ENCODE results near the gene MED22.
"Not testable (repeated sequence)": the region's sequence is repeated elsewhere in the genome, so short reads cannot be mapped to it uniquely, and the experiment has no call there.

Gene MED22

DNA sequence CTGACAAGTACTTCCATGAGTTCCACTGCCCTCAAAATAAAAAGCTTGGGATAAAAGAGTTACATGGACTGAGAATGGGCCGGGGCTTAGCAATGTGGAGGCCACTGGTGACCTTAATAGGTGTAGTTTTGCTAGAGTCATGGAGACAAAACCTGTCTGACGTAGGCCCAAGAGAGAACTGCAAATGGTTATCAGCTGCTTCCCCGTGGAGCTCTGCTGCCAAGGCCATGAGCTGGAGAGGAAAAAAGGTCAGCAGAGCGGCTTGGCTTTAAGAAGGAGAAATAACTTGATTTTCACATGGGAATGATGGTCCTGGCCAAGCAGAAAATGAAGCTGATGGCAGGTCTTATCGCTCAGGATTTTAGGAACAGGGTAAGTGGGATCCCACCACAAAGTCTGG lies 8.3 kb downstream of the MED22 start:
- DNase-seq (ENCODE audit: extremely low read depth in 1 of 2, low read depth in 1 of 2), result no peak

DNA sequence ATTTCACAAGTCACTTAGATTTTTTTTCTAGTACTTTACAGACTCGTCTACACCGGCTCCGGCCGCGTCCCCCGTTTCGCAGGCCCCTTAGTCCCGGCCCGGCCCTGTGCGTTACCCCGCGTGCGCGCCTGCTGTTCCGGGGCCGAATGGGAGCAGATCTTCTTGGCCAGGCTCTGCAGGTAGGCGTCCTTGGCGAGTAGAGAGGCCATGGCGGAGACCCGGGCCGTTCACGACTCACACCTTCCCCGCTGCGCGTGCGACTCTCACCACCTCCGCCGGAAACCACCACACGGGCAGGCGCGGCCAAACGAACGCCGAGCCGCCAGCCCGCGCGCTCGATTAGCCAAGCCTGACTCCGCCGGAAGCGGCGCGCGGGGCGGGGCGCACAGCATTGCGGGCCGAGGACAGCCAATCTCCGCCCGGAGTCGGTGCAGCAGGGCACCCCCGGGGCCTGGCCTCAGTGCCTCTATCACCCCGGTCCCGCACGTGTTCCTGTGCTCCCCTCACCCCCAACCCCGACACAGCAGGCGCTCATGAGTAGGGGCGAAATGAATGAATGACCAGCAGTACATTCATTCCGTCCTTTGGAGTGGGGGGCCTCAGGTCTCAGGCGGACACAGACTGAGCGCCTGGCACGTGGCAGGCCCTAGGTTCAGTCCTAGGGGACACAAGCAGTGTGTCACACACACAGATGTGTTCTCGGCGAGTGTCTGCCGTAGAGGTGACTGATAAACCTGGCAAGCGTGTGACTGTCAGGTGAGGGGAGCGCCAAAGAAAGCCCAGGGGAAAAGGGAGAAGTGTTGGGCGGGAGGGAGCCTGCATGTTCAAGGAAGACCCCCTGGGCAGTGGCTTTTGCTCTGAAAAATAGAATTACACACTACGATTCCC lies 11.8 kb downstream of the MED22 start, which contains the start of gene SURF6:
Gene SURF6 (minus strand): TSS at position 265 of the 888 bp plus-strand sequence. CDS start 56 bp downstream, at position 209.
- DNase-seq (ENCODE audit: extremely low read depth in 1 of 2, low read depth in 1 of 2), result peak; percentile 80 to 89

DNA sequence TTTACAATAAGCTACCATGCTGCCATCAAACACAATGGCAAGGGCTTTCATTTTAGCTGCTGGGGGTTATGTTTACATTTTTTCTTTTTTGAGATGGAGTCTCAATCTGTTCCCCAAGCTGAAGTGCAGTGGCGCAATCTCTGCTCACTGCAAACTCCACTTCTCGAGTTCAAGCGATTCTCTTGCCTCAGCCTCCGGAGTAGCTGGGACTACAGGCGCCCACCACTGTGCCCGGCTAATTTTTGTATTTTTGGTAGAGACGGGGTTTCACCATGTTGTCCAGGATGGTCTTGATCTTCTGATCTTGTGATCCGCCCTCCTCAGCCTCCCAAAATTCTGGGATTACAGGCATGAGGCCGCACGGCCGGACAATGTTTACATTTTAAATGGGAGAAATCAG lies 13.0 kb downstream of the MED22 start:
- not testable (repeated sequence) for DNase-seq (ENCODE audit: extremely low read depth in 1 of 2, low read depth in 1 of 2)

DNA sequence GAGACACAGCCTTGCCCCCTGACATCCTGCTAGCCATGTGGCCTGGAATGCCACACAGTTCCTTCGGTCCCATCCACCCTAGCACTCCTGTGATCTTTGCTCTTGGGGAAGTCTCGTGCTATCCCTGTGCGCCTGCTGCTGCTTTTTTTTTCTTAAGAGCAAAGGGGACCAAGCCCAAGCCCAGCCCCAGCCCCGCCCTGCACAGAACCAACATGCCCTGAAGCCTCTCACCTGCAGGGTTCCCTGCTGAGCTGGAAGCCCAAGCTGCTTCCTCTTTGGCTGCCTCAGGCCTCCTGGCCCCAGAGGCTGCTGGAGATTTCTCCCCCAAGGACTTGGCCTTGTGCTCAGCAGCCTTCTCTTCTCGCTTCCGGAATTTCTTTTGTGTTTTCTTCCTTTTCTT lies 13.8 kb downstream of the MED22 start:
- no peak for DNase-seq (ENCODE audit: extremely low read depth in 1 of 2, low read depth in 1 of 2)

DNA sequence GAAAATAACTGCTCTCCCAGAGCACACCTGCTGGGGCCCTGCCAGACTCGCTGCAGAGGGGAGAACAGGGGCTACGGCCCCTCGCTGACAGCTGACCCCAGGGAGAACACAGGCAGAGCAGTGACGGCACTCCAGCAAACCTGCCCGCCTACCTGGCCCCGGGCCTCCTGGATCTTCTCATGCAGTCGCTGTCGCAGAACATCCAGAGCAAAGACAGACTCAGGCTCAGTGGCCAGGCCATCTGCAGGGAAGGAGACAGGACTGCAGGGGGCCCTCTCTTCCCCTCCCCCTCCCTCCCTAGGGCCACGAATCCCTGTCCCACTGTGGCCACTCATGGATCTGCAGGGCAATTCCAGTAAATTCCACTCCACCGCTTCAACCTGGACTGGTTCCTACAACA lies 14.4 kb downstream of the MED22 start:
- DNase-seq (ENCODE audit: extremely low read depth in 1 of 2, low read depth in 1 of 2), result no peak

DNA sequence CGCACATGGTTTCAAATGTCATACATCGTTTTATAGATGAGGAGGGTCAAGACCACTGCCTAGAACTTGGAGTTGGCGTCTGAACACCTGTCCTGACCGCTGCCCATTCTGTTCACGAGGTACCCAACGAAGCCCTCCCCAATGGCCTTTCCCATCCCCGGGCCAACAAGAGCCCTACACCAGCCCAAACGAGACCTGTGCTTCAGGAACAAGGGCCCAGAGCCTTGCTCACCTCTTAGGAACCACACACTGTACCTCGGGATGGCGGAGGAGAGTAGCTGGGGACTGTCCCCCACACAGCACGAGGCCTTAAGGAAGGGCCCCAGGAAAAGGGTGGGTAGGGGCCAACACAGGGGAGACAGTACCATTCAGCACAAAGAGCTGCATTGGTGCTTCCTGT lies 14.9 kb downstream of the MED22 start:
- no peak for DNase-seq (ENCODE audit: extremely low read depth in 1 of 2, low read depth in 1 of 2)

DNA sequence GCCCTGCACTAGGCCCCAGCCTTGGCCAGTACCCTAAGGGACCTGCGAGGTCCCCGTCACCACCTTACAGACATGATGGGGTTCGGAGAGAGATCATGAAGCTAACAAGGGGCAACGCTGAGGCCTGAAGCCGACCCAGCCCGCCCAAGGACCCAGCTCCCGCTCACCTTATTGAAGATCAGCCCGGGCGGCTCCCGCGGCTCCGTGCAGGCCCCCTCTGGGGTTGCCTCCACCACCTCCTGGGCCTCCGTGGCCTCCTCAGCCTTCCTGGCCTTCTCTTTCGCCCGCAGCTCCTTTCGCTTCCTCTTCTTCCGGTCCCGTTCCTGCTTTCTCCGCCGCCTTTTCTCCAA lies 15.6 kb downstream of the MED22 start:
- DNase-seq (ENCODE audit: extremely low read depth in 1 of 2, low read depth in 1 of 2), result no peak

DNA sequence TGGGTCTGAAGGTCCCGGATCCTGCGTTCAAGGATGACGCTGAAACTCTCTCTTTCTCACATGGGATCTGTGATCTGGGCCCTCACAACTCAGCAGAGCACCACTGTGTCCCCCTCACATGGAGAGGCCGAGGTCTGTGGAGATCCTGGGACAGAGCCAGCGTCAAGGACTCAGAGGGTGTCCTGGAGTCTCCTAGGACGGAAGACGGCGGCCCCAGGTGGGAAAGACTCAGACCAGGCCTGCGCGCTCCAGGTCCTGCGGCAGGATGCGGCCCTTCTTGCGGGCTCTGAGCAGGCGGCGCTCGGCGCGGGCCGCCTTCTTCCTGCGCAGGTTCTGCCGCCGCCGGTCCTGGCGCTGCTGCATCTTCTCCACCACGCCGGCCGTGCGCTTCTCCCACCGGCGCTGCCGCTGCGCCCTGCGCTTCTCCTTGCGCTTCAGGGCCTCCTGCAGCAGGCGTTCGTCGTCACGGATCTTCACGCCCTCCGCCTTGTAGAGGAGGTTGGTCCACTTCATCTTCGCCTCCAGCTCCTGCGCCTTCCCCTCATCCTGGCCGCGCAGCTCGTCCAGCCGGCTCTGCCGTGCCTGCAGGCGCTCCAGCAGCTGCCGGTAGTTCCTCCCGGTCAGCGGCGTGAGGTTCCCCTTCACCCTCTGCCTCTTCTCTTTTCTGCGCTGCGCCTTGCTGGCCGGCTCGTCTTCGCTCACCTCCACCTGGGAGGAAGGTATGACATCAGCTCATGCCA lies 16.1 kb downstream of the MED22 start:
- no peak for DNase-seq (ENCODE audit: extremely low read depth in 1 of 2, low read depth in 1 of 2)

DNA sequence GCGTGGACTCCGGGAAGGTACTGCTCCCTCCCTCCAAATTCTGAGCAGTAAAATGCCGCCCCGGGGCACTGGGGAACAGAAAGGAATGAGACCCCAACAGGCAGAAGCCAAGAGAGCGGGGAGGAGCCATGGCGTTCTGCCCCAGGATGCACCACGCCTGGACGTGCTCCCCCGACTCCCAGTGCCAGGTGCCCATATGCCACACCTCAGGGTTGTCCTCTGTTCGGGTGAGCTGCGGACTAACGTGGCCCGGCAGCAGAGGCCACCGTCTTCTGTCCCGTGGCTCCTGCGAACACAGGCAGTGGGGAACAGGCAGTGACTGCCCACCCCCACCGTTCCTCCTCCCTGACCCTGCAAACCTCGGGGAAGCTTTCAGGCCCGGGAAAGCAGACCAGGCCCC lies 16.7 kb downstream of the MED22 start:
- DNase-seq (ENCODE audit: extremely low read depth in 1 of 2, low read depth in 1 of 2), result no peak

DNA sequence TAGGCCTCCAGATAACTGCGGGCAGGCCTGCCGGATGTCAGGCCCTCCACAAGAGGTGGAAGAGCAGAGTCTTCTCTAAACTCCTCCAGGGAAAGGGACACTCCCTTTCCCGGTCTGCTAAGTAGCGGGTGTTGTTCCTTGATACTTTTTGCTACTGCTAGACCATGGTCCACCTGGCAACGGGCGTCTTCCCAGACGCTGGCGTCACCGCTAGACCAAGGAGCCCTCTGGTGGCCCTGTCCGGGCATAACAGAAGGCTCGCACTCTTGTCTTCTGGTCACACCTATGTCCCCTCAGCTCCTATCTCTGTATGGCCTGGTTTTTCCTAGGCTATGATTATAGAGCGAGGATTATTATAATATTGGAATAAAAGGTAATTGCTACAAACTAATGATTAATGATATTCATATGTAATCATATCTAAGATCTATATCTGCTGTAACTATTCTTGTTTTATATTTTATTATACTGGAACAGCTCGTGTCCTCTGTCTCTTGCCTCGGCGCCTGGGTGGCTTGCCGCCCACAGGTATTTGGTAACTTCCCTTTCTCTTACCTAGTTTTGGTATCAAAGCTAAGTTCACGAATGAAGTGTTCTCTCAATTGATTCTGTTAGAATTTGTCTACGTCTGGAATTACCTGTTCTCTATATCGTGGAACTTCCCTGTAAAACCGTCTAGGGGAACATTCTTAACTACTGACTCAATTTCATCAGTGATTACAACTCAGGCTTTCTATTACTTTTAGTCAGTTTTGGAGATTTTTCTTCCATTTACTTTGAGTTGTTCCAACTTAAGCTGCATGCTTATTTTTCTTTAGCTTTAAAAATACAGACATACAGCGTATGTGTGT lies 18.4 kb downstream of the MED22 start:
- DNase-seq (ENCODE audit: extremely low read depth in 1 of 2, low read depth in 1 of 2), result not testable (repeated sequence)

DNA sequence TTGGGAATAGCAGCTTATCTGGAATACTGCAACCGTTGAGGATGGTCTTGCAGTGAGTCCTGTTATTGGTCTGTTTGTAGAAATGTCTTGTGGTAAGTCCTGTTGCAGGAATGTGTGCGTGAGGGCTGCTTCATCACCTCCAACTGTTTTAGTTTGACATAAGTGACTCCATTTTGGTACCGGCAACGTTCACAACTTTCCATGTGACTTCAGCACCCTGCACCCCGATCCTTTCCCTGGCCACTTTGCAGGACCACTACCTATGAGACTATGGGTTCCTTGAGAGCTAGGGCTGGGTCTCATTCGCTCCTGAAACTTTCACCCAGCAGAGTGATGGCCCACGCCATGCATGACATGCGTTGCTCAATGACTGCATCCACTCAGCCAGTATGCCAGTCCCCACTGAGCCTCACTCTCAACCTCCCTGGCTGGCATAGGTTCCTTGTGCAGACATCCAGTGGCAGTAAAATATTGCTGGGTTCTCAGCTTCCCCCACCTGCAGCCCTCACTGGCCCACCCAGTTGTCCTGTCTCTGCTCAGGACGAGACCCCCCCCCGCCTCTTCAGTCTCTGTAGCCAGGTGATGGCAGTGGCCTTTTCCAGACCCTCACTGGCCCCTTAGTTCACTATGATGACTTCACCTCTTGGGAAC lies 20.0 kb downstream of the MED22 start:
- no peak for DNase-seq (ENCODE audit: extremely low read depth in 1 of 2, low read depth in 1 of 2)

DNA sequence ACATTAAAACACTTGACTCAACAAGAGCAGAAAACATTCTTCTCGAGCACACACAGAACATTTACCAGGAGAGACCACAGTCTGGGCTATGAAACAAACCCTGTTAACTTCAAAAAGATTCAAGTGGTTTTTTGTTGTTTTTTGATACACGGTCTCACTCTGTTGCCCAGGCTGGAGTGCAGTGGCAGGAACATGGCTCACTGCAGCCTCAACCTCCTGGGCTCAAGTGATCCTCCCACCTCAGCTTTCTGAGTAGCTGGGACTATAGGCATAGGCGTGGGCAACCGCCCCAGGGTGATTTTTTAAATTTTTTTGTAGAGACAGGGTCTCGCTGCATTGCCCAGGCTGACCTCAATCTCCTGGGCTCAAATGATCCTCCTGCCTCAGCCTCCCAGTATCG lies 20.9 kb downstream of the MED22 start:
- DNase-seq (ENCODE audit: extremely low read depth in 1 of 2, low read depth in 1 of 2), result not testable (repeated sequence)

DNA sequence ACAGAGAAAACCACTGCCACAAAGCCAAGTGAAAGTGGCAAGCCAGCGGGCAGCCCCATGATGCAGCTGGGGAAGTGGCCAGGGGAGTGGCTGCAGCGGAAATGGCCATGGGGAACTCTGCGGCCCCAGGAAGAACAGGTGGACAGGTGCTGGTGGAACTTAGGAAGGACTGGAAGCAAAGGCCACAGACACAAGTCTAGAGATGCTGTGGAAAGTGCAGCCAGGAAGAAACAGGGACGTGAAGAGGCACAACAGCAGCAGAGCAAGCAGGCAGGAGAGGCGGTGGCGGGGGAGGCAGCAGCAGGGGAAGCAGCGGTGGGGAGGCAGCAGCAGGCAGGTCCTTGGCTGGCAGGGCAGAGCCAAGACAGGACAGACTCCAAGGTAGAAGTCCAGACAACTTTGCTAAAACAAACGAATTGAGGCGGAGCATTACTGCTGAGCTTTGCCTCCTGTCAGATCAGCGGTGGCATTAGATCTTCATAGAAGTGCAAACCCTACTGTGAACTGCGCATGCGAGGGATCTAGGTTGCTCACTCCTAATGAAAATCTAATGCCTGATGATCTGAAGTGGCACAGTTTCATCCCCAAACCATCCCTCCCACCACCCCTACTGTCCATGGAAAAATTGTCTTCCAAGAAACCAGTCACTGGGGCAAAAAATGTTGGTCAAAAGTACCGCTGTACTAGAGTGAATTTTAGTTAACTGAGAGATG lies 23.8 kb downstream of the MED22 start:
- no peak for DNase-seq (ENCODE audit: extremely low read depth in 1 of 2, low read depth in 1 of 2)

DNA sequence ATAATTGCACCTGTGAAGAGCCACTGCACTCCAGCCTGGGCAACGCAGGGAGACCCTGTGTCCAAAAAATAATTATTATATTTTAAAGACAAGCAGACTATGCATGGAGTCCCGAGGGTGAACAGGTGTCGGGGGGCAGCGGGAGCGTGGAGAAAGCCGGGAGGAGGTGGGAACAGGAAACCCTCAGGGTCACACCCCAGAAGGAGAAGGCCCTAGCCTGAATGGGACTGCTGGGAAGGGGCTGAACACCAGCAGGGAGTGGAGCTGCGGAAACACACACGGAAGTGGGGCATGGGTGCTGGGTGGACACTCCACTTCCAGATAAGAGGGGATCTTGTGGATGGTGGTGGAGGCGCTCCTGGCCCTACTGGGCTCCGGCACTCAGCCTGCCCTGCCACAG lies 24.7 kb downstream of the MED22 start:
- DNase-seq (ENCODE audit: extremely low read depth in 1 of 2, low read depth in 1 of 2), result no peak

DNA sequence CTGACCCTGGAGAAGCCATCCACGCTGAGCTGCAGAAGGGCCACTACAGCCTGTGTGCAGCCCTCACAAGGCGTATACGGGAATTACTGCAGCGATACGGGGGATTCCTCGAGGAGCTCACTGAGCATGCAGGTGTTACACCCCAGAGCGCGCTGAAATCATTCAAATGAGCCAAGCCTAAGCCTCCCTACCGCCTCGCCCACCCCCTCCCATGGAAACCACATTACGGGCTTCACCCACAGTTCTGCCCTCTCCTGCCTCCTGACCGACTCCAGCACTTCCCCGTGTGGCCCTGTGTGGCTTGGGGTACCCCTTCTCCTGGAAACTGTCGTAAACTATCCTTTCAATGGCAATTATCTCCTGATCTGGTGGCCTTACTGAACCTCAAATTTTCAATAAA lies 25.2 kb downstream of the MED22 start:
- DNase-seq (ENCODE audit: extremely low read depth in 1 of 2, low read depth in 1 of 2), result no peak

DNA sequence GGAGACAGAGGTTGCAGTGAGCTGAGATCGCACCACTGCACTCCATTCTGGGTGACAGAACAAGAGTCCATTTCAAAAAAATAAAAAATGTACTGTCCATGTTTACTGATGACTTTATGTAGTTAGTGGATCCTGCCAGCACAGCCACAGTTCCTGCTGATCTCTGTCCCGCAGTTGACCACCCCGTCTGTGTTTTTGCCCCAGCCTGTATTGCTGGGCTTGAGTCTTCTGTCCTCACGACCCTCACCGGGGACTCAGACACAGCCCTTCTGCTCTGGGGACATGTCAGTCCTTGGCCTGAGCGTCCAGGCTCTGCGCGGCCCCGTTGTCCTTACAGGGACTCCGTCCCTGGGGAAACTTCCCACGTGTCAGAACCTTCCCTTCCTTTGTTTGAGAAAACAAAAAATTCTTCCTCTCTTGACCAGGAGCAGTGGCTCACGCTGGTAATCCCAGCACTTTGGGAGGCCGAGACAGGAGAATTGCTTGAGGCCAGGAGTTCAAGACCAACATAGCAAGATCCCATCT lies 26.5 kb downstream of the MED22 start:
- no peak for DNase-seq (ENCODE audit: extremely low read depth in 1 of 2, low read depth in 1 of 2)

DNA sequence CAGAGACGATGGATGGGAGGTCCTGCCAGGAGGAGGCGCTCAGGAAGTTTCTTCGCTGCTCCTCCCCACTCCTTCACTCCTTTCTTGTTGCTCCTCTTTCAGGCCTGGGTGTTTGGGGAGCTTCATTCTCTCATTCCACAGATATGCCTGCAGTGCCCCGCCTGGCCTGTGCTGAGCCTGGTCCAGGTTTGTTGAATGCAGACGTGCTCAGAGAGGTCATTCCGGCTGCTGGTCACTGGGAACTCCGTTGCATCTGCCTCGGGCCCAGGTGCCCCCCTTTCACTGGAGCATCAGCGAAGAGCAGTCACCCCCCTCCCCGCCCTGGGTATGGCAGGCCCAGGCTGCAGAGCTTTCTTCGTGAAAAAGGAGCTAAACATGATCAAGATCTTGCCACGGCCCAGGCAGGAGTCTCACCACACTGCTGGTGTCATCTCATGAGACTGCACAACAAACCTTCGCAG lies 27.5 kb downstream of the MED22 start:
- DNase-seq (ENCODE audit: extremely low read depth in 1 of 2, low read depth in 1 of 2), result no peak

DNA sequence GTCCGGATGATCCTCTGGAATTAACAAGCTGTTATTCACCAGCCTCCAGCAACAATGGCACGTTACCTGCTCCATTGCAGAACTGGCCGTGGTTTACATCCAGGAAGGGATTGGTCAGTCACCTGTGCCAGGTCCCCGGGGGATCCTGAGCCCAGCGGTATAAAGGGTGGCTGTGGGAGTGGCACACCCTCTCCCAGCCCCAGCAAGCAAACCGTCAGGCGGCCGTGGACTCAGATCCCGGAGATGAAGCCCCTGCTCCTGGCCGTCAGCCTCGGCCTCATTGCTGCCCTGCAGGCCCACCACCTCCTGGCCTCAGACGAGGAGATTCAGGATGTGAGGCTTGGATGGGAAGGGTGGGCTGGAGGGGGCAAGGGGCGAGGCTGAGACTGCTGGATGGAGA lies 30.4 kb downstream of the MED22 start:
- DNase-seq (ENCODE audit: extremely low read depth in 1 of 2, low read depth in 1 of 2), result not testable (repeated sequence)

DNA sequence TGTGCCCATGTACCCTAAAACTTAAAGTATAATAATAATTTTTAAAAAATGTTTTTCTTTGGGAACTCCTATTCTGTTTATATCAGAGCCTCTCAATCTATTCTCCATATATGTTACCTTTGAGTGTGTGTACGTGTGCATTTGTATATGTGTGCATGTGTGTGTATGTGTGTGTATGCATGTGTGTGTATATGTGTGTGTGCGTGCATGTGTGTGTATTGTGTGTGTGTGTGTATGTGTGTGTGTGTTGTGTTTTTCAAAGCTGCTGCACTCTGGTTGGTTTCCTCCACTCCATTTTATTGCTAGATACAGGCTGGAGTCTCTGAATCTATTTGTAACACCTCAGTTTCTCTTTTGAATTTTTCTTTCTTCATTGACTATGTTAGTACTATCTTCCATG lies 31.9 kb downstream of the MED22 start:
- DNase-seq (ENCODE audit: extremely low read depth in 1 of 2, low read depth in 1 of 2), result no peak

DNA sequence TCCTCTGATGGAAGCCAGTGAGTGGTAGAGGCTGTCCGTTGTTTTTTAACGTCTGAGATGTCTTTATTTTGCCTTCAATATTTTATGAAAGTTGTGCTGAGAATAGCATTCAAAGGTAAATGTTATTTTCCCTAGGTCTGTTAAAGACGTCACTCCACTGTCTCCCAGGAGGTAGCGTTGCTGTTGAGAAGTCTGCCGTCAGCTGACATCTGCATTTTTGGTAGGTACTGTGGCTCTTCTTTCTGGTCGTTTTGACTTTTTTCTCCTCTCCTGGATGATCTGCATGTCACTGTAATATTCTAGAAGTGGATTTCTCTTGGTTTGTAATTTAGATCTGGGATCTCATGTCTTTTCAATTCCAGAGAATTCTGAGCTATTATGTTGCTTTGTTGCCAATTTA lies 38.3 kb downstream of the MED22 start:
- no peak for DNase-seq (ENCODE audit: extremely low read depth in 1 of 2, low read depth in 1 of 2)
